HG03064 (cell line): ENCODE data around the gene FBLIM1.

Source experiments
- ATAC-seq: cut with Tn5 transposase; IDR thresholded peaks from one replicate; pipeline ENCODE4 v1.9.1; 2021; ENCODE audit warnings: low read depth; ENCODE audit not compliant: unreplicated experiment

The FBLIM1 gene

GRCh38 chr1:15758343-15758931, at the start of gene FBLIM1:
Gene FBLIM1 (plus strand): TSS chr1:15758795. CDS start chr1:15764984, 6,189 bp downstream.
- no peak for ATAC-seq

- no peak for ATAC-seq
These were observed 49.4 kb upstream of the FBLIM1 start for GRCh38 chr1:15709226-15709625.

GRCh38 chr1:15712168-15712567, 46.4 kb upstream of the FBLIM1 start:
- no peak for ATAC-seq

GRCh38 chr1:15714406-15715136, 44.0 kb upstream of the FBLIM1 start:
- no peak for ATAC-seq

GRCh38 chr1:15717418-15718125, 41.0 kb upstream of the FBLIM1 start:
- no peak for ATAC-seq

GRCh38 chr1:15718199-15718601, 40.4 kb upstream of the FBLIM1 start:
- ATAC-seq = no peak

- ATAC-seq = no peak
These were observed 39.0 kb upstream of the FBLIM1 start for GRCh38 chr1:15719381-15720120.

GRCh38 chr1:15720861-15721260, 37.7 kb upstream of the FBLIM1 start:
- no peak for ATAC-seq

- ATAC-seq = no peak
These were observed 36.2 kb upstream of the FBLIM1 start for GRCh38 chr1:15722411-15722810.

- no peak for ATAC-seq
These were observed 35.6 kb upstream of the FBLIM1 start for GRCh38 chr1:15722836-15723532.

GRCh38 chr1:15723631-15724246, 34.9 kb upstream of the FBLIM1 start:
- ATAC-seq = no peak

- ATAC-seq = no peak
These were observed 33.4 kb upstream of the FBLIM1 start for GRCh38 chr1:15724949-15725880.

- no peak for ATAC-seq
These were observed 32.1 kb upstream of the FBLIM1 start for GRCh38 chr1:15726508-15726907.

- no peak for ATAC-seq
These were observed 31.6 kb upstream of the FBLIM1 start for GRCh38 chr1:15727021-15727420.

- ATAC-seq = no peak
These were observed 31.2 kb upstream of the FBLIM1 start for GRCh38 chr1:15727424-15727823.

GRCh38 chr1:15727866-15728534, 30.6 kb upstream of the FBLIM1 start:
- ATAC-seq = no peak

GRCh38 chr1:15728937-15729657, 29.5 kb upstream of the FBLIM1 start:
- ATAC-seq = no peak

GRCh38 chr1:15730423-15730822, 28.2 kb upstream of the FBLIM1 start:
- no peak for ATAC-seq
